ENCODE measurements around the gene CFL2. TPM values are rescaled to one million over a fixed set of nuclear protein-coding genes. Genes with fewer than 3 reads are reported as not detected.

CFL2 gene
- total and polyA plus RNA-seq, 2 of the 13 experiments (the other 11 are each of a cell fraction or from before 2014, with no cell fraction given), result 114 to 158 TPM

- DNase-seq (ENCODE audit: low spot score) (no peak), FAIRE-seq (no peak), ATAC-seq (no peak)
- peaks cover 0 to 2% of the 10 kb centered on the region in 2 experiments; a peak in 3 of 5 replicates for H3K27me3 ChIP-seq (ENCODE audit: control insufficient read depth in 1 of 2, insufficient read depth in 2 of 2, low read length in 2 of 2)
- no peak overlapping the region for H3K9ac ChIP-seq (ENCODE audit: insufficient read depth, low read depth, low read length)
- BruUV-seq (replicated peaks), result no TSS peak
- peaks cover 35% of the 10 kb centered on the region for H3K4me1 ChIP-seq (ENCODE audit: insufficient read depth, low read length)
- in situ Hi-C loops (cut with HindIII; ENCODE audit: extremely low pct_ligation_motif_present, low pct_unique_long_range_greater_than_20kb), result no loop called here
- no peaks in the 10 kb centered on the region for H3K79me2 ChIP-seq (ENCODE audit: insufficient read depth, low read length)
- H3K27ac ChIP-seq (ENCODE audit: extremely low read length, insufficient read depth, low read length), result no peak overlapping the region
- H3K4me3 ChIP-seq (replicated peaks in 1 of 3; ENCODE audit: insufficient read depth in 1 of 3, low read depth in 2 of 3, low read length in 3 of 3), result no peak overlapping the region
- H3K9me3 ChIP-seq (ENCODE audit: low read length), result no peaks in the 10 kb centered on the region
- H3K4me2 ChIP-seq (ENCODE audit: low read depth, low read length), result no peak overlapping the region
- no peaks in the 10 kb centered on the region for H4K20me1 ChIP-seq (ENCODE audit: insufficient read depth, low read length)
- peak overlapping the region; percentile 16 for H2AFZ ChIP-seq (ENCODE audit: low read length)
- ChIA-PET CTCF (ENCODE audit: low intra/inter-chr PET ratio, low total read pairs) (no interaction called here), POLR2A (no interaction called here)
- intact Hi-C loops (cut with micrococcal nuclease; ENCODE audit: unreplicated experiment), result loop anchor here (10.0 kb wide), 2 partner anchors 236 to 446 kb away; partner anchors contain the start of genes PPP2R3C and PRORP
- no peaks in the 10 kb centered on the region for H3K36me3 ChIP-seq (replicated peaks in 1 of 2; ENCODE audit: control insufficient read depth in 1 of 2, insufficient read depth in 2 of 2, low read length in 2 of 2)
- WGBS (ENCODE audit: low lambda C conversion rate), result 50% methylated on average over 7 of the region's 7 CpGs
- TF ChIP-seq SRY (CRISPR knock-in tag; IDR thresholded peaks at IDR 0.05) (no peak), CENPT (CRISPR knock-in tag; IDR thresholded peaks at IDR 0.05; ENCODE audit: low read depth) (no peak), ARHGAP35 (CRISPR knock-in tag; IDR thresholded peaks at IDR 0.05; ENCODE audit: borderline replicate concordance) (no peak), RFXAP (CRISPR knock-in tag; IDR thresholded peaks at IDR 0.05; ENCODE audit: borderline replicate concordance) (no peak), TP53 (CRISPR knock-in tag; conservative IDR thresholded peaks at IDR 0.05) (no peak), PPARG (CRISPR knock-in tag; conservative IDR thresholded peaks at IDR 0.05) (no peak), ZFP90 (CRISPR knock-in tag; IDR thresholded peaks at IDR 0.05; ENCODE audit: borderline replicate concordance) (no peak), ZNF589 (CRISPR knock-in tag; conservative IDR thresholded peaks at IDR 0.05) (no peak), ZNF530 (CRISPR knock-in tag; IDR thresholded peaks at IDR 0.05; ENCODE audit: low read depth) (no peak), ZNF772 (CRISPR knock-in tag; IDR thresholded peaks at IDR 0.05) (no peak), ZNF646 (CRISPR knock-in tag; IDR thresholded peaks at IDR 0.05) (no peak), PCBP1 (IDR thresholded peaks at IDR 0.05; ENCODE audit: borderline replicate concordance, low read depth, low read length) (no peak), POLR2A (IDR thresholded peaks at IDR 0.05; ENCODE audit: insufficient read depth in 1 of 2, low read depth in 2 of 2, low read length in 2 of 2) (no peak), ZNF275 (CRISPR knock-in tag; IDR thresholded peaks at IDR 0.05; ENCODE audit: borderline replicate concordance) (no peak), ZBTB39 (CRISPR knock-in tag; IDR thresholded peaks at IDR 0.05) (no peak), ZBTB1 (CRISPR knock-in tag; IDR thresholded peaks at IDR 0.05; ENCODE audit: borderline replicate concordance) (no peak)
These were observed 36.1 kb downstream of the CFL2 start for GRCh38 chr14:34678306-34678705.

Data from HepG2 (cell line).